HG02884 (cell line): Measurements from ENCODE around the gene FXN.
"Not testable (repeated sequence)": the region's sequence is repeated elsewhere in the genome, so short reads cannot be mapped to it uniquely, and the experiment has no call there.

ENCODE experiments used
- ATAC-seq: cut with Tn5 transposase; IDR thresholded peaks from one replicate; pipeline ENCODE4 v1.9.1; 2021; ENCODE audit warnings: mild to moderate bottlenecking, moderate library complexity; ENCODE audit not compliant: unreplicated experiment

Gene FXN

DNA sequence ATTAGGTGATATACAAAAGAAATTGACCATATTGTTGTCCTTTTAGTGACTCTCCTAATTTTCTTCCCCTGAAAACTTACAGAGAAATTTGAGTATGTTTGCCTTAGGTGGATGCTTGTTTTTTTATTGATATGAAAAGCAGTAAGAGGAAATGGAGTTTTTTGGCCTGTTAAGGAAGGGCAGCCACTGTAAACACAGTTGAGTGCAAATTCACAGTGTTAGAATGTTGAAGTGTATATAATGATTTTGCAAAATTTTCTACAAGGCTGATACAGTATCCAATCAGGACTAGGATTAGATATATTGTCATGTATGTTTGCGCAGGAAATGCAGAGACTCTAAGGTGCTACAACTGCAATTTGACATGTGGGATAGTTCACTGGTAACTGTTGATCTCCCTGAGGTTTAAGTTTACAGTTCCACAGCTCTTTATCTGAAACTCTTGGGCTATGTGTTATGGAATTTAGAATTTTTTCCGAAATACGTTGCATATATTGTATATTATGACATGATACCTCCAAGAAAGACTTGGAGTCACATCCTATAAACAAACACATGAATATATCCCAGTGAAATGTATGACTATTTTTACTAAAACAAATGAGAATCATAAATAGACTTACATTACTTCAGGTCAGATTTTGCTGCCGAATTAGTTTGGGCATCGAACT lies 62.5 kb downstream of the FXN start:
- no peak for ATAC-seq

- ATAC-seq: not testable (repeated sequence)
Measured at GRCh38 chr9:69103348-69103996, 67.9 kb downstream of the FXN start.

DNA sequence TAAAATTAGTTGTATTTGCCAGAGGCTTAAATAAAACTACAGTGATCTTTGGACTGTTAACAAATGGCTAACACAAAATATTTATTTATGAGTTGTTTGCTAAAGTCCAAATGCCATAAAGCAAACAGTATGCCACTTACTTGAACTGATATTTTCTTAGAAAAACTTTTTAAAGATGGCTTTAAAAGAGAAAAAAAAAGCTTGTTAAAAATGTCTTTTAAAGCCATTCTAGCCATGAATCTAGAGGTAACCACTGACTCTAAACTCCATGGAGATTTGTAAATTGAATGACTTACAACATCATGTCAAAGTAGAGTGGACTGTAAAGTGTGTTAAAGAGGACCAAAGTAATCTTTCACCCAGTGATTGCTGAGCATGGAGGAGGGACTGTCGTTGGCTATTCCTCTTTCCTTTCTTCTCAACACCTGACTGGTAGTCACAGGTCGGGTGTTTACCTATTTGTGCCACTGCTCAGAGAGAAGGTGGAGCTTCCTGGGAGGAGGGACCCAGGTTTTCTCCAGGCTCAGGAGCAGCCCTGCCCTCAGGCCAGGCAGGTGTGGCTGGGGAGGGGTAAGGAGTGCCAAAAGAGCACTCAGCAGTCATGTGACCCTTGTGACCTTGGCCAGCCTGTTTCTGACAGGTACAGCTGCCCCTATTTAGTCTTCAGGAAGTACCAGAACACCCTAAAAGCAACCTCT lies 69.4 kb downstream of the FXN start:
- ATAC-seq: no peak

DNA sequence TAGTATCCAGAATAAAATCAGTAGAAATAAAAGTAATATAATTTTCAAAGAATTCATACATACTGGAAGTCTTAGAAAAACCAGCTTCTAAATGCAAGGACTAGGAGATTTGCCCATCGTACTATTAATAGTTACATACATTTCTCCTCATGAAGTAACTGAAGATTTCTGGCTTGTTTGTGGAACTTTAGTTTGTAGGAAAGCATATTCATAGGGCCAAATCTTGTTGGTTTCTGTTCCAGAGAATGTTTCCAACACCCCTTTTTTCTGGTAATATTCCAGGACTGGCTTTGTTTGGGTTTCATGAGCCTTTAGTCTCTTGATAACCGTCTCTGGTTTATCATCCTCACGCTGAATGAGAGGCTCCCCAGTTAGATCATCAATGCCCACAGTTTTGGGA lies 72.2 kb downstream of the FXN start:
- ATAC-seq: no peak

- not testable (repeated sequence) for ATAC-seq
Measured at GRCh38 chr9:69108706-69109105, 73.2 kb downstream of the FXN start.

DNA sequence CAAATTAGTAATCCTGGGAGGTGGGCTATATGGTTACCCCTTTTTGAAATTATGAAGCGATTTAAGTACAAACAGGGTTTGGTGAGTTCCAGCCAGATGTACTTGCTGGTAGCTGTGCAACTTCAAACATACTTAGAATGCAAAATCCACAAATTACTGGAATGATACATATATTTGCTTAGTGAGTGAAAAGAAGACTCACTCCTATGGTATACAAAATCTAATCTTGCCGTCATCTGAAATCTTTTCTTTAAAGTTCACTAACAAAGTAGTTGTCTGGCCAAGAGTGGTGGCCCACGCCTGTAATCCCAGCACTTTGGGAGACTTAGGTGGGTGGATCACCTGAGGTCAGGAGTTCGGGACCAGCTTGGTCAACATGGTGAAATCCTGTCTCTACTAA lies 73.6 kb downstream of the FXN start:
- no peak for ATAC-seq

GRCh38 chr9:69112646-69113045 lies 77.1 kb downstream of the FXN start:
- not testable (repeated sequence) for ATAC-seq

GRCh38 chr9:69115621-69116020 lies 80.1 kb downstream of the FXN start:
- ATAC-seq: no peak

GRCh38 chr9:69118656-69119055 lies 83.1 kb downstream of the FXN start:
- ATAC-seq: no peak

DNA sequence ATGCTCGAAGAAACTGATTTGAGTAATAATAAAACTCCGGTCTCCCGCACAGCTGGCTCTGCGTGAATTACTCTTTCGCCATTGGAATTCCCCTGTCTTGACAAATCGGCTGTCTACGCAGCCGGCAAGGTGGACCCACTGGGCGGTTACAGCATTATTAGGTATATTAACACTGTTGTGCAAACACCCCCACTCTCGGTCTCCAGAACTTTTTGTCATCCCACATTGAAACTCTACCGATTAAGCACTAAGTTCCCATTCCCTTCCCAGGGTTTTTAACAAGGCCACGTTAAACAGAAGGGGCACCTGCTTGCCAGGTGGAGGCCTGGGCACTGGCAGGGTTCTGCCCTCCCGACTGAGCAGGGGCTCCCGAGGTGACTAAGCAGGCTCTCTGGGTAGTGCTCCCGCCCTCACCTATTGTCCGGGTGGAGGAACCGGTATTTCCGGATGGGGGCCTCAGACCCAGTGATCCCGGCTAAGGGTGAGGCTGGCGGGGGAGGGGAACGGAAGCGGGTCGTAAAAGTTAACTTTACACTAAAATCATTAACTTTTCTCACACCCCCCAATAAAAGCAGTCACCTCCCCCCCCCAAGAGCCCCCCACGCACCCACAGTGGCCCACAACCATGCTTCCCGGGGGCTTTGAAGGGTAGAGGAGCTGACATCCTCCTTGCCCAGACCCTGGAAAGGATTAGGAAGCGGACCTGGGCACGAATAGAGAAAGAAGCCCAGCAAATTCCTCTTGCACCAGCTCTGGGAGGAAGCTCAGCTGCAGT lies 85.0 kb downstream of the FXN start:
- no peak for ATAC-seq

- peak; percentile 49 for ATAC-seq
Measured at GRCh38 chr9:69121155-69122081, 85.9 kb downstream of the FXN start.

DNA sequence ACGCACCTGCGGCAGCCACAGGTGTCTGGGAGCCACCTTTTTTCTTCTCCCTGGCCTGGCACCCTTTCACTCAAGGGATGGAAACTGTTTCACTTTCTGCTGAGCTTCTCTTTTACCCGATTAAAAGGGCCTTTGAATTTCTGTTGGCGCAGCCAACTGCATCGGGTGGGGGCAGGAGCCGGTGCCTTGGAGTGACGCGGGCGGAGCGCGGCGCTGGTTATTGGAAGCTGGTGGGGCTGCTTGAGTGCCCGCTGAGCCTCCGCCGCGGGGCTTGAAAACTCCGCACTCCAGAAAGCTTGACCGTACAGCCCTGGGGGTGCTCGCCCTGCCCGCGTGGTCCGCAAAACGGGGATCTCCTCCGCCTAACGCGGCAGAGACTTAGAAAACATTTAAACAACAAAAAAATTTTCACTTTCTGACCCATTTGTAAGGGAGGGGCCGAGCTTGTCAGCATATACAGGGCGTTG lies 86.6 kb downstream of the FXN start:
- ATAC-seq: peak; percentile 47

GRCh38 chr9:69122549-69123141 lies 87.1 kb downstream of the FXN start:
- no peak for ATAC-seq

DNA sequence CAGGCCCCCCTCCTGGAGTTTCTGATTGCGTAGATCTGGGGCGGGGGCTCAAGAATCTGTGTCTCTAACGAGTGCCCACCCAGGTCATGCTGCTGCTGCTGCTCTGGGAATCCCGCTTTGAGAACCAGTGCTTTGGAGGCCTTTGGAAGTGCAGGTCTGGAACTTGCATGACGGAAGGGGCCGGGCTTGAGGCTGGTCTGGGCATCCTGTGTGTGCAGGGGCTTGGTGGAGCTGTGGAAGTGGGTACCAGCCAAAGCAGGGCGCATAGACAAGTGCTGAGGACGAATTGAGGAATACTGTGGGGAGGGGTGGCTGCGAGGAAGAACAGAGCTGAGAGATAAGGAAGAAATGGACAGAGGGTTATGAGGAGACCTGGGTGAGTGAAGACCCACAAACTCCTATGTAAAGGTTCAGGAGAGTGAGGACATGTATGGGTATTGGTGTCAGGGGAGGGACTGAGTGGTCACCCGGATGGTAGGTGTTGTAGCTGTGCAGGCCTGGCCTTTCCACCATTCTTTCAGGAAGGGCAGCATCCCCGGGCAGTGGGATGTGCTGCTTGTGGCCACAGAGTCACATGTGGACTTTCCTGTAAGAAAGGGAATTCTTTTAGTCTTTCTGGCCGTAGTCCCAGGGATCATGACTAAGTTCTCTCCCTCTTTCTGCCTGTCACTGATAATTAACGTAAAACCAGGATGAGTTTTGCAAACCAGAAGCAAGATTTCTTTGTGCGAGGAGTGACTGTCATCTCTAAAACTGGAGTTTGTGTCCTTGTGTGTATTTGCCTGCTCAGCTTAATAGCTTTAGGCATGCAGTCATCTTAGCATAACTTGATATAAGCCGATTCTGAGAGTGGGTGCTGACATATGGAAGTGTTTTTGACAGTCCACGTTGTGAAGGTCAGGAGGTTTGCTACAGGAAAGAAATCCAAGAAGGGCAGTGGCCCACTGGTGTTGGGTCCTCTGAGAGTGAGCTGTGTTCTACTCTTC lies 95.2 kb downstream of the FXN start:
- no peak for ATAC-seq

- no peak for ATAC-seq
Measured at GRCh38 chr9:69131682-69132081, 96.1 kb downstream of the FXN start.

DNA sequence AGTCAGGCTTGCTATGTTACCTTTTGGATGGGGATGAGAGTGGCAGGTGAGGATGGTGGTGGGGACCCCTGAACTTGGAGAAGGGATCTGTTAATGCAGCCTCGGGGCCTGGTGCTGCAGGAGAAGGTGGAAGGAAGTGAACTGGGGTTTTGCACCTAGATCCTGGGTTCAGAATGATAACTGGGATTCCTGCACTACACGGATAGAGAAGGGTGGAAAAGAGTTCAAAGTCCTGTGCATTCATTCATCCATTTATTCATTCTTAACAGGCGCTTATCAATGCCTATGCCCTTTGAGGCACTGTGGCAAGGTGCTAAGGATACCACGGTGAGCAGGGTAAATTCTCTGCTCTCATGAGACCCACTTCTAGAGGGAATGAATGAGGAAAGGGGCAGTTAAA lies 96.8 kb downstream of the FXN start:
- ATAC-seq: no peak

- no peak for ATAC-seq
Measured at GRCh38 chr9:69134412-69134811, 98.9 kb downstream of the FXN start.

DNA sequence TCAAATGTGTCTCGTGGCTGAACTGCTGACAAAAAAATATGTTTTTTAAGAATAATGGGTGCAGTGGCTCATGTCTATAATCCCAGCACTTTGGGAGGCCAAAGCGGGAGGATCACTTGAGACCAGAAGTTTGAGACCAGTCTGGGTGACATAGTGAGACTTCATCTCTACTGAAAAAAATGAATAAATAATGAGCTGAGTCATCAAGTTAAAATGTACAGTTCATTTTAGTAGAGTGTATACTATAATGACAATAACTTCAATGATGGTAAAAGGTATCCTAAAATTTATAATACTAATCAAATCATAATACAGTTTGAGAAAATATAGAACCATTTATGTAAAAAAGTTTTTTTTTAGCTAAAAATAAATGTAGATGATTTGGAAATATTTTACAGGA lies 100.6 kb downstream of the FXN start:
- ATAC-seq: no peak

DNA sequence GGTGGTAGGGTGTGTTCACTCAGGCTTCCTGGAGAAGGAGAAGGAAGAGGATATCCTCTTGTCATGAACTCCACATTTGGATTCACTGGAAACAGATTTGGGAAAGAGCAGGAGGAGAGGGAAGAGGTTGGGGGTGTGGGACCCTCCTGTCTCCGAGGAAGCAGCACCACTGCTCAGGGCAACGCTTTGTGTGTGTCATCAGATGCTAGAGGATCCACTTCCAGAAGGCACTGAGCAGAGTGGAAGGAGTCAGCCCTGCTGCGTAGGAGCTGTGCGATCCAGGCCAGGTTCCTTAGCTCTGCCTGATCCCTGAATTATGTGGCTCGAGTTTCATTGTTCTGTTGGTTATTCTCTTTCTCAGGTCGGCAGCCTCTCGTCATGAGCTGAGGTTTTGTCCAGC lies 101.2 kb downstream of the FXN start:
- no peak for ATAC-seq
